GM12878 (cell line): ENCODE measurements around the gene WNT9B. TPM values are rescaled to one million over a fixed set of nuclear protein-coding genes. Genes with fewer than 3 reads are reported as not detected.

Experiments
- ATAC-seq: fragments of 200-7000 bp; cut with Tn5 transposase; 3 replicates; pipeline ENCODE4 v1.9.1; 2020; ENCODE audit warnings: mild to moderate bottlenecking, moderate library complexity
- BruUV-seq: library from RNA; stranded (reverse); fragments of 400-500 nt; replicated peaks from 2 replicates; lab custom pipeline; 2021; lab: Mats Ljungman, UMichigan
- CTCF ChIA-PET: fragments of 300-600 bp; sonication (Branson Sonifier 250); formaldehyde crosslinking; extraction: SDS; loops from one replicate; lab custom pipeline; 2021; ENCODE audit warnings: inconsistent platforms; lab: Yijun Ruan, JAX
- POLR2A ChIA-PET: fragments of 350-600 bp; formaldehyde crosslinking; extraction: SDS; loops from one replicate; lab custom pipeline; 2021; ENCODE audit warnings: inconsistent platforms; lab: Charles Lee
- RAD21 ChIA-PET: fragments of 300-600 bp; sonication (Branson Sonifier 250); formaldehyde crosslinking; loops from one replicate; lab custom pipeline; 2023; ENCODE audit warnings: antibody characterized with exemption; ENCODE audit not compliant: unreplicated experiment; lab: Charles Lee
- SMC1A ChIA-PET: fragments of 300-600 bp; sonication (Branson Sonifier 250); formaldehyde crosslinking; loops from one replicate; lab custom pipeline; 2023; ENCODE audit not compliant: unreplicated experiment, uncharacterized antibody; lab: Charles Lee
- DNase-seq: peaks from one replicate; pipeline ENCODE4 v3.0.0-alpha.2; 2011; ENCODE audit warnings: low read depth, low spot score
- FAIRE-seq: peaks from 3 replicates; lab custom pipeline; 2011; peaks lifted over from hg19 to GRCh38; lab: Jason Lieb, UNC
- H2AFZ ChIP-seq: 2 replicates; pipeline ENCODE4 v1.6.0; 2011; ENCODE audit warnings: low read depth, low read length, control low read depth; ENCODE audit not compliant: control insufficient read depth
- H3K27ac ChIP-seq: 2 replicates; pipeline ENCODE4 v1.5.1; 2011; ENCODE audit warnings: control low read depth; ENCODE audit not compliant: control insufficient read depth, insufficient read depth
- H3K27me3 ChIP-seq, 2 experiments: replicated peaks in 1 of 2; 2 replicates each; pipeline versions ENCODE4 v1.6.0 to v1.6.1; 2011; ENCODE audit warnings: low read length in 1 of 2; ENCODE audit not compliant: control insufficient read depth in 2 of 2, insufficient read depth in 2 of 2
- H3K36me3 ChIP-seq, 2 experiments: 2 replicates each; pipeline ENCODE4 v1.5.1; 2011; ENCODE audit warnings: low read length in 1 of 2; ENCODE audit not compliant: control insufficient read depth in 2 of 2, insufficient read depth in 2 of 2
- H3K4me1 ChIP-seq: 2 replicates; pipeline ENCODE4 v1.6.1; 2011; ENCODE audit warnings: mild to moderate bottlenecking, low read length, moderate library complexity, mixed read lengths; ENCODE audit not compliant: control insufficient read depth, insufficient read depth
- H3K4me2 ChIP-seq: 2 replicates; pipeline ENCODE4 v1.6.0; 2011; ENCODE audit warnings: control low read depth; ENCODE audit not compliant: control insufficient read depth, insufficient read depth
- H3K4me3 ChIP-seq: fragments of 200-600 bp; sonication (generic); 2 replicates; pipeline ENCODE4 v1.5.1; 2016
- H3K79me2 ChIP-seq: 2 replicates; pipeline ENCODE4 v1.6.0; 2011; ENCODE audit warnings: low read length; ENCODE audit not compliant: control insufficient read depth, insufficient read depth
- H3K9ac ChIP-seq: 2 replicates; pipeline ENCODE4 v1.8.0; 2011; ENCODE audit warnings: low read length, control low read depth, mixed read lengths; ENCODE audit not compliant: control insufficient read depth, insufficient read depth
- H3K9me3 ChIP-seq: replicated peaks from 3 replicates; pipeline ENCODE4 v1.5.1; 2011; ENCODE audit warnings: mild to moderate bottlenecking, low read length; ENCODE audit not compliant: control insufficient read depth, insufficient read depth
- H4K20me1 ChIP-seq: 2 replicates; pipeline ENCODE4 v1.6.0; 2011; ENCODE audit not compliant: control insufficient read depth, insufficient read depth
- HDGF ChIP-seq: fragments of 450-650 bp; IDR thresholded peaks from 2 replicates; pipeline ENCODE4 v1.6.1; 2016; ENCODE audit warnings: antibody characterized with exemption
- MYB ChIP-seq: fragments of 150-350 bp; IDR thresholded peaks from 2 replicates; pipeline ENCODE4 v1.6.1; 2014; ENCODE audit warnings: mild to moderate bottlenecking, low read depth, low read length, borderline replicate concordance
- POLR2AphosphoS5 ChIP-seq: IDR thresholded peaks from 2 replicates; pipeline ENCODE4 v1.6.1; 2011; ENCODE audit warnings: mild to moderate bottlenecking, low read length, inconsistent platforms
- SP1 ChIP-seq: IDR thresholded peaks from one replicate; pipeline ENCODE4 v1.6.1; 2011; ENCODE audit warnings: low read depth, low read length
- STAT1 ChIP-seq: fragments of 450-650 bp; conservative IDR thresholded peaks from 2 replicates; pipeline ENCODE4 v1.6.1; 2014; ENCODE audit warnings: antibody characterized with exemption, mild to moderate bottlenecking
- ZZZ3 ChIP-seq: IDR thresholded peaks from 2 replicates; pipeline ENCODE4 v1.6.1; 2011; ENCODE audit warnings: low read depth; ENCODE audit not compliant: control insufficient read depth, insufficient read length
- WGBS: methylation state at CpG from one replicate; pipeline ENCODE4 v1.1.6; 2016; ENCODE audit warnings: low lambda C conversion rate; ENCODE audit not compliant: insufficient replicate concordance, insufficient coverage; ENCODE audit errors: missing lambda C conversion rate; 5-methylcytosine and 5-hydroxymethylcytosine counted together
- in situ Hi-C: fragments of 300-500 bp; cut with MboI; formaldehyde crosslinking; loops from 9 replicates; pipeline ENCODE4 v1.14.3; 2018; ENCODE audit warnings: mixed read lengths
- intact Hi-C: fragments of 100-400 bp; cut with micrococcal nuclease; formaldehyde crosslinking; loops from one replicate; pipeline ENCODE4 v1.14.2; 2022; ENCODE audit not compliant: unreplicated experiment
- polyA plus RNA-seq, 11 experiments: library from polyadenylated mRNA; depleted of rRNA in 4 of 11; unstranded in 6 of 11; stranded (reverse) in 5 of 11; fragments of >200 nt; fragmentation: Nextera tagmentation in 4 of 11; fragmentation: Illumina TruSeq in 1 of 11; extraction: Ambion mirVana in 4 of 11; extraction: Trizol in 1 of 11; gene quantifications; 1 replicate in 1 of 11; 2 replicates in 10 of 11; pipeline versions ENCODE4 v1.2.1 to v1.2.3, GENCODE V29; 2011 to 2016; ENCODE audit warnings: inconsistent platforms in 2 of 11, missing spikeins in 2 of 11, low read depth in 1 of 11
- total RNA-seq, 4 experiments: library from RNA; depleted of rRNA in 3 of 4; stranded (reverse); fragments of >200 nt in 3 of 4; fragmentation: Illumina TruSeq in 1 of 4; extraction: Trizol in 1 of 4; gene quantifications; 2 replicates each; pipeline versions ENCODE4 v1.2.1 to v1.2.3, GENCODE V29; 2013 to 2021
- TF ChIP-seq, protein P1 (sequence below): IDR thresholded peaks from 2 replicates; pipeline ENCODE4 v1.6.1; 2012; ENCODE audit warnings: low read depth, low read length, improper control_type of control experiment
- TF ChIP-seq, protein P2 (sequence below): IDR thresholded peaks from 2 replicates; pipeline ENCODE4 v1.6.1; 2012; ENCODE audit warnings: low read depth, low read length, improper control_type of control experiment
- TF ChIP-seq, protein P3 (sequence below): IDR thresholded peaks from 2 replicates; pipeline ENCODE4 v1.6.1; 2011; ENCODE audit warnings: borderline replicate concordance, low read depth, mild to moderate bottlenecking, moderate library complexity, low read length; ENCODE audit not compliant: insufficient read depth, poor library complexity, severe bottlenecking
- TF ChIP-seq, protein P4 (sequence below): fragments of 450-650 bp; IDR thresholded peaks from 2 replicates; pipeline ENCODE4 v1.6.1; 2016; ENCODE audit warnings: mild to moderate bottlenecking, moderate library complexity, borderline replicate concordance
- TF ChIP-seq, protein P5 (sequence below): fragments of 450-650 bp; IDR thresholded peaks from 2 replicates; pipeline ENCODE4 v1.6.1; 2017; ENCODE audit warnings: borderline replicate concordance

The WNT9B gene
- total and polyA plus RNA-seq, 10 of the 15 experiments (the other 5 are each of a cell fraction or from before 2014, with no cell fraction given): not detected

DNA sequence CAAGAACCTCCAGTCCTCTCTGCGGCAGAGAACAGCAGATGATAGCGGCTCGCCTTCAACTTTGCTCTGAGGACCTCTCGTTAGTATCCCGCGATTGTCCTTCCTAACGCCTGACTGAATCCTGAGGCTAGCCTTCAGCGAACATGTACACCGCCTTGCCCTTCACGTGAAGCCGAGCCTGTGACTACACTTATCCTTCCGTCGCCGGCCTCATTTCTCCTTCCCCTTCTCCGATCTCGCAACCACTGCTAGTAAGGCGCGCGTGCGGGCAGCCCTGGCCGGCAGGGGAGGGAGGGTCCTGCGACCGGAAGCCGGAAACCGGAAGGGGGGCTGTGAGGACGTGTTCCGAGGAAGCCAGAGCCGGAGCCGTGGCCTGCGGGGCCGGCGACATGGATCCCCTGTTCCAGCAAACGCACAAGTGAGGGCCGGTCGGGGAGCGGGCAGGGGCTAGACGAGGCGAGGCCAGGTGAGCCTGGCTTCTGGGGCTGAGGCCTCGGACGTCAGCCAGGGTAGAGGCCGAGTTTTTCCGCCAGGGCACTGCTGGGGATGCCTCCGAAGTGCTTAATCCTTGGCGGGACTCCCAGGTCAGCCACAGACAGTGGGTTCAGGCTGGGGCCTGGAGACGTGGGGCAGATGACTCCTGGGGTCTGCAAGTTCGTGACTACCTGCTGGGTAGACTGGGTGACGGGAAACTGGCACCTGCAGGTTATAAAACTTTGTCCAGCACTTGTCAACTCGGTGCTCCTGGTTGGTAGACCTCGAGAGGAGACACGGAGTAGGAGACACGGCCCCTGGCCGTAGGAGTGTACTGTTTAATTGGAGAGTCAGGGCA, 71.6 kb downstream of the WNT9B start, which contains the start of gene GOSR2:
GOSR2 (plus strand) TSS at position 357 of the 832 bp plus-strand sequence; CDS start at position 390, 33 bp downstream.
- BruUV-seq: TSS peak; percentile 65
- Histone ChIP-seq H3K36me3 (no peaks in the 10 kb centered on the region), H3K27ac (peak within 1 kb of the TSS; percentile 95), H3K79me2 (peaks cover 55% of the 10 kb centered on the region), H3K4me3 (peak within 1 kb of the TSS; percentile 80), H2AFZ (peak within 1 kb of the TSS; percentile 100), H3K4me2 (peak within 1 kb of the TSS; percentile 93), H3K9me3 (no peaks in the 10 kb centered on the region), H4K20me1 (peaks cover 4% of the 10 kb centered on the region), H3K4me1 (0 out of 2 replicates have a peak, but pooled peaks cover 4% of the 10 kb centered on the region), H3K27me3 (no peaks in the 10 kb centered on the region), H3K9ac (peak within 1 kb of the TSS; percentile 92)
- DNase-seq (peak; percentile 93), ATAC-seq (peak; percentile 94), FAIRE-seq (peak; percentile 97)
- in situ Hi-C loops (no loop called here), intact Hi-C loops (no loop called here)
- WGBS: under 1% methylated on average over 51 of the region's 52 CpGs
- ChIA-PET SMC1A (no interaction called here), RAD21 (no interaction called here), CTCF (no interaction called here), POLR2A (no interaction called here)
- TF ChIP-seq, protein P1, sequence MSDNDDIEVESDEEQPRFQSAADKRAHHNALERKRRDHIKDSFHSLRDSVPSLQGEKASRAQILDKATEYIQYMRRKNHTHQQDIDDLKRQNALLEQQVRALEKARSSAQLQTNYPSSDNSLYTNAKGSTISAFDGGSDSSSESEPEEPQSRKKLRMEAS: peak; percentile 91
- TF ChIP-seq, protein P2, sequence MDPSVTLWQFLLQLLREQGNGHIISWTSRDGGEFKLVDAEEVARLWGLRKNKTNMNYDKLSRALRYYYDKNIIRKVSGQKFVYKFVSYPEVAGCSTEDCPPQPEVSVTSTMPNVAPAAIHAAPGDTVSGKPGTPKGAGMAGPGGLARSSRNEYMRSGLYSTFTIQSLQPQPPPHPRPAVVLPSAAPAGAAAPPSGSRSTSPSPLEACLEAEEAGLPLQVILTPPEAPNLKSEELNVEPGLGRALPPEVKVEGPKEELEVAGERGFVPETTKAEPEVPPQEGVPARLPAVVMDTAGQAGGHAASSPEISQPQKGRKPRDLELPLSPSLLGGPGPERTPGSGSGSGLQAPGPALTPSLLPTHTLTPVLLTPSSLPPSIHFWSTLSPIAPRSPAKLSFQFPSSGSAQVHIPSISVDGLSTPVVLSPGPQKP: peak; percentile 81; the same call in 1 of the 2 replicates
- TF ChIP-seq, protein P3, sequence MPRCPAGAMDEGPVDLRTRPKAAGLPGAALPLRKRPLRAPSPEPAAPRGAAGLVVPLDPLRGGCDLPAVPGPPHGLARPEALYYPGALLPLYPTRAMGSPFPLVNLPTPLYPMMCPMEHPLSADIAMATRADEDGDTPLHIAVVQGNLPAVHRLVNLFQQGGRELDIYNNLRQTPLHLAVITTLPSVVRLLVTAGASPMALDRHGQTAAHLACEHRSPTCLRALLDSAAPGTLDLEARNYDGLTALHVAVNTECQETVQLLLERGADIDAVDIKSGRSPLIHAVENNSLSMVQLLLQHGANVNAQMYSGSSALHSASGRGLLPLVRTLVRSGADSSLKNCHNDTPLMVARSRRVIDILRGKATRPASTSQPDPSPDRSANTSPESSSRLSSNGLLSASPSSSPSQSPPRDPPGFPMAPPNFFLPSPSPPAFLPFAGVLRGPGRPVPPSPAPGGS: no peak
- no peak for TF ChIP-seq SP1
- TF ChIP-seq POLR2AphosphoS5: peak; percentile 98
- peak; percentile 64; the same call in 1 of the 2 replicates for TF ChIP-seq HDGF
- TF ChIP-seq STAT1: peak; percentile 94
- TF ChIP-seq, protein P4, sequence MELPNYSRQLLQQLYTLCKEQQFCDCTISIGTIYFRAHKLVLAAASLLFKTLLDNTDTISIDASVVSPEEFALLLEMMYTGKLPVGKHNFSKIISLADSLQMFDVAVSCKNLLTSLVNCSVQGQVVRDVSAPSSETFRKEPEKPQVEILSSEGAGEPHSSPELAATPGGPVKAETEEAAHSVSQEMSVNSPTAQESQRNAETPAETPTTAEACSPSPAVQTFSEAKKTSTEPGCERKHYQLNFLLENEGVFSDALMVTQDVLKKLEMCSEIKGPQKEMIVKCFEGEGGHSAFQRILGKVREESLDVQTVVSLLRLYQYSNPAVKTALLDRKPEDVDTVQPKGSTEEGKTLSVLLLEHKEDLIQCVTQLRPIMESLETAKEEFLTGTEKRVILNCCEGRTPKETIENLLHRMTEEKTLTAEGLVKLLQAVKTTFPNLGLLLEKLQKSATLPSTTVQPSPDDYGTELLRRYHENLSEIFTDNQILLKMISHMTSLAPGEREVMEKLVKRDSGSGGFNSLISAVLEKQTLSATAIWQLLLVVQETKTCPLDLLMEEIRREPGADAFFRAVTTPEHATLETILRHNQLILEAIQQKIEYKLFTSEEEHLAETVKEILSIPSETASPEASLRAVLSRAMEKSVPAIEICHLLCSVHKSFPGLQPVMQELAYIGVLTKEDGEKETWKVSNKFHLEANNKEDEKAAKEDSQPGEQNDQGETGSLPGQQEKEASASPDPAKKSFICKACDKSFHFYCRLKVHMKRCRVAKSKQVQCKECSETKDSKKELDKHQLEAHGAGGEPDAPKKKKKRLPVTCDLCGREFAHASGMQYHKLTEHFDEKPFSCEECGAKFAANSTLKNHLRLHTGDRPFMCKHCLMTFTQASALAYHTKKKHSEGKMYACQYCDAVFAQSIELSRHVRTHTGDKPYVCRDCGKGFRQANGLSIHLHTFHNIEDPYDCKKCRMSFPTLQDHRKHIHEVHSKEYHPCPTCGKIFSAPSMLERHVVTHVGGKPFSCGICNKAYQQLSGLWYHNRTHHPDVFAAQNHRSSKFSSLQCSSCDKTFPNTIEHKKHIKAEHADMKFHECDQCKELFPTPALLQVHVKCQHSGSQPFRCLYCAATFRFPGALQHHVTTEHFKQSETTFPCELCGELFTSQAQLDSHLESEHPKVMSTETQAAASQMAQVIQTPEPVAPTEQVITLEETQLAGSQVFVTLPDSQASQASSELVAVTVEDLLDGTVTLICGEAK: peak; percentile 97
- peak; percentile 100 for TF ChIP-seq MYB
- no peak for TF ChIP-seq ZZZ3
- TF ChIP-seq, protein P5, sequence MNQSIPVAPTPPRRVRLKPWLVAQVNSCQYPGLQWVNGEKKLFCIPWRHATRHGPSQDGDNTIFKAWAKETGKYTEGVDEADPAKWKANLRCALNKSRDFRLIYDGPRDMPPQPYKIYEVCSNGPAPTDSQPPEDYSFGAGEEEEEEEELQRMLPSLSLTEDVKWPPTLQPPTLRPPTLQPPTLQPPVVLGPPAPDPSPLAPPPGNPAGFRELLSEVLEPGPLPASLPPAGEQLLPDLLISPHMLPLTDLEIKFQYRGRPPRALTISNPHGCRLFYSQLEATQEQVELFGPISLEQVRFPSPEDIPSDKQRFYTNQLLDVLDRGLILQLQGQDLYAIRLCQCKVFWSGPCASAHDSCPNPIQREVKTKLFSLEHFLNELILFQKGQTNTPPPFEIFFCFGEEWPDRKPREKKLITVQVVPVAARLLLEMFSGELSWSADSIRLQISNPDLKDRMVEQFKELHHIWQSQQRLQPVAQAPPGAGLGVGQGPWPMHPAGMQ: peak; percentile 99
